B cell (primary cell): ENCODE data around the gene EHD3. TPM values are rescaled to one million over a fixed set of nuclear protein-coding genes. Genes with fewer than 3 reads are reported as not detected.

Experiments
- ATAC-seq: fragments of 200-7000 bp; cut with Tn5 transposase; one replicate; pipeline ENCODE4 v1.10.0; 2021; ENCODE audit warnings: low read depth, mild to moderate bottlenecking, moderate number of reproducible peaks, moderate library complexity
- CTCF ChIA-PET: fragments of 350-600 bp; sonication (Branson Sonifier 250); formaldehyde crosslinking; loops from one replicate; lab custom pipeline; 2021; ENCODE audit warnings: antibody characterized with exemption, inconsistent platforms; lab: Charles Lee
- POLR2A ChIA-PET: fragments of 350-600 bp; sonication (Branson Sonifier 250); formaldehyde crosslinking; loops from one replicate; lab custom pipeline; 2021; ENCODE audit warnings: antibody characterized with exemption; lab: Charles Lee
- DNase-seq: peaks from one replicate; pipeline ENCODE4 v3.0.0; 2013
- H2AFZ ChIP-seq: 2 replicates; pipeline ENCODE4 v1.6.1; 2012; ENCODE audit warnings: mild to moderate bottlenecking, low read depth, low read length; ENCODE audit not compliant: insufficient read depth, poor library complexity, severe bottlenecking
- H3K27ac ChIP-seq, 2 donors: 1 replicate in 1 of 2; 2 replicates in 1 of 2; pipeline ENCODE4 v1.5.1; 2012 to 2013; ENCODE audit warnings: low read length in 2 of 2, mild to moderate bottlenecking in 2 of 2, moderate library complexity in 1 of 2
- H3K27me3 ChIP-seq, 4 experiments: fragments of 200-600 bp in 1 of 4; sonication (generic) in 1 of 4; replicated peaks in 1 of 4; 1 replicate in 2 of 4; 2 replicates in 2 of 4; pipeline versions ENCODE4 v1.6.1 to v1.7.0; 2013 to 2016; ENCODE audit warnings: low read length in 3 of 4, mild to moderate bottlenecking in 2 of 4, mixed read lengths in 1 of 4, moderate library complexity in 1 of 4; ENCODE audit not compliant: insufficient read depth in 4 of 4, control insufficient read depth in 3 of 4; ENCODE audit errors: control extremely low read depth in 1 of 4
- H3K36me3 ChIP-seq, 2 experiments: replicated peaks in 1 of 2; 1 replicate in 1 of 2; 2 replicates in 1 of 2; pipeline versions ENCODE4 v1.6.1 to v1.7.1; 2013; ENCODE audit warnings: low read length in 1 of 2; ENCODE audit not compliant: insufficient read depth in 2 of 2, control insufficient read depth in 1 of 2; ENCODE audit errors: control extremely low read depth in 1 of 2, extremely low read depth in 1 of 2
- H3K4me1 ChIP-seq, 2 donors: fragments of 200-600 bp in 1 of 2; sonication (generic) in 1 of 2; 1 replicate in 1 of 2; 2 replicates in 1 of 2; pipeline versions ENCODE4 v1.5.1 to v1.6.1; 2013 to 2017; ENCODE audit warnings: low read length in 2 of 2; ENCODE audit not compliant: control insufficient read depth in 2 of 2, insufficient read depth in 2 of 2
- H3K4me2 ChIP-seq: replicated peaks from 2 replicates; pipeline ENCODE3; 2012; ENCODE audit warnings: mild to moderate bottlenecking, low read depth, low read length; ENCODE audit not compliant: poor library complexity, severe bottlenecking
- H3K4me3 ChIP-seq, 5 experiments: fragments of 200-600 bp in 1 of 5; sonication (generic) in 1 of 5; 1 replicate in 3 of 5; 2 replicates in 2 of 5; pipeline versions ENCODE4 v1.5.1 to v1.7.0; 2011 to 2016; ENCODE audit warnings: low read length in 4 of 5, mild to moderate bottlenecking in 4 of 5, low read depth in 2 of 5, control low read depth in 1 of 5, moderate library complexity in 1 of 5; ENCODE audit not compliant: insufficient read depth in 1 of 5; ENCODE audit errors: control extremely low read depth in 1 of 5, extremely low read depth in 1 of 5
- H3K79me2 ChIP-seq: fragments of 200-600 bp; sonication (generic); one replicate; pipeline ENCODE4 v1.6.0; 2016; ENCODE audit warnings: low read length; ENCODE audit not compliant: control insufficient read depth, insufficient read depth
- H3K9ac ChIP-seq: fragments of 200-600 bp; sonication (generic); 2 replicates; pipeline ENCODE4 v1.6.1; 2017; ENCODE audit warnings: mild to moderate bottlenecking, low read length, moderate library complexity
- H3K9me3 ChIP-seq, 3 donors: one replicate each; pipeline versions ENCODE4 v1.6.1 to v1.7.1; 2013; ENCODE audit warnings: low read length in 2 of 3; ENCODE audit not compliant: control insufficient read depth in 2 of 3, insufficient read depth in 1 of 3; ENCODE audit errors: control extremely low read depth in 1 of 3
- H4K20me1 ChIP-seq: 2 replicates; pipeline ENCODE4 v1.6.0; 2012; ENCODE audit warnings: mild to moderate bottlenecking, low read length; ENCODE audit not compliant: insufficient read depth, control insufficient read depth, poor library complexity, severe bottlenecking
- H3K27ac Mint-ChIP-seq: one replicate; pipeline ENCODE4 v1.8.0; 2021; ENCODE audit warnings: mixed read lengths
- H3K27me3 Mint-ChIP-seq: one replicate; pipeline ENCODE4 v1.8.0; 2021; ENCODE audit warnings: mixed read lengths
- H3K4me1 Mint-ChIP-seq: one replicate; pipeline ENCODE4 v1.8.0; 2021; ENCODE audit warnings: mixed read lengths
- H3K4me3 Mint-ChIP-seq: one replicate; pipeline ENCODE4 v1.8.0; 2021; ENCODE audit warnings: mixed read lengths
- H3K9me3 Mint-ChIP-seq: one replicate; pipeline ENCODE4 v1.8.0; 2022; ENCODE audit warnings: mixed read lengths; ENCODE audit not compliant: insufficient read depth
- CTCF ChIP-seq: fragments of 200-600 bp; IDR thresholded peaks from one replicate; pipeline ENCODE4 v1.8.0; 2022; ENCODE audit warnings: antibody characterized with exemption, mild to moderate bottlenecking
- EZH2 ChIP-seq: IDR thresholded peaks from 2 replicates; pipeline ENCODE4 v1.6.1; 2012; ENCODE audit warnings: borderline replicate concordance, low read depth, mild to moderate bottlenecking, moderate library complexity, low read length; ENCODE audit not compliant: insufficient read depth, poor library complexity, severe bottlenecking
- WGBS: methylation state at CpG from one replicate; pipeline ENCODE4 v1.1.5; 2013; ENCODE audit warnings: missing lambda C conversion rate; ENCODE audit not compliant: insufficient coverage; 5-methylcytosine and 5-hydroxymethylcytosine counted together
- intact Hi-C: fragments of 100-400 bp; cut with micrococcal nuclease; formaldehyde crosslinking; loops from one replicate; pipeline ENCODE4 v1.10.0; 2022
- polyA minus RNA-seq: library from RNA; depleted of rRNA, polyadenylated mRNA; stranded (reverse); fragments of >200 nt; gene quantifications from 2 replicates; pipeline ENCODE4 v1.2.3, GENCODE V29; 2012
- polyA plus RNA-seq: library from polyadenylated mRNA; depleted of rRNA; stranded (reverse); fragments of >200 nt; gene quantifications from 2 replicates; pipeline ENCODE4 v1.2.3, GENCODE V29; 2012
- total RNA-seq, 2 donors: library from RNA; stranded (reverse); fragments of 120-200 nt in 1 of 2; gene quantifications; 1 replicate in 1 of 2; 2 replicates in 1 of 2; pipeline versions ENCODE4 v1.2.3 to v1.2.4, GENCODE V29; 2013 to 2022

Gene EHD3
- 60.4 and 60.5 TPM in 2 replicates for total RNA-seq
- 20.3 TPM for total RNA-seq (2013)
- 7.9 and 19.0 TPM in 2 replicates for polyA plus RNA-seq
- polyA minus RNA-seq: 26.1 and 38.8 TPM in 2 replicates

GRCh38 chr2:31233741-31234682, at the start of gene EHD3:
Gene EHD3, plus strand, starts transcription at chr2:31234152. Its CDS starts 470 bp downstream, at chr2:31234622.
- Mint-ChIP-seq H3K4me1 (peaks cover 45% of the 10 kb centered on the region), H3K9me3 (no peaks in the 10 kb centered on the region), H3K4me3 (peak within 1 kb of the TSS; percentile 94), H3K27ac (peak within 1 kb of the TSS; percentile 80), H3K27me3 (no peaks in the 10 kb centered on the region)
- peaks cover 28 to 35% of the 10 kb centered on the region in 2 donors for H3K4me1 ChIP-seq
- peak within 1 kb of the TSS; percentile 62 to 69 for H3K27ac ChIP-seq
- peak; percentile 97 for ATAC-seq
- DNase-seq: peak; percentile 86
- ChIA-PET CTCF (interaction anchor here (0.8 to 4.9 kb wide), 18 partner anchors 11 to 522 kb away, joined by 3 to 33 read pairs (median 4); partner anchors contain the start of gene CAPN14), POLR2A (interaction anchor here (0.5 to 3.4 kb wide), 13 partner anchors 14 to 1120 kb away, joined by 3 to 26 read pairs (median 3); no protein-coding TSS in a partner anchor)
- H3K9me3 ChIP-seq: no peaks in the 10 kb centered on the region
- no peaks in the 10 kb centered on the region for H3K36me3 ChIP-seq
- H3K79me2 ChIP-seq: peaks cover 9% of the 10 kb centered on the region
- intact Hi-C loops: loop anchor here (1.0 to 5.0 kb wide), 5 partner anchors 15 to 1002 kb away; partner anchors contain the start of gene LBH
- 1% methylated on average over 74 of the region's 74 CpGs for WGBS
- H3K9ac ChIP-seq: peak within 1 kb of the TSS; percentile 78
- peak within 1 kb of the TSS; percentile 89 for H2AFZ ChIP-seq
- TF ChIP-seq EZH2: no peak
- TF ChIP-seq CTCF: no peak
- peak within 1 kb of the TSS; percentile 91 for H3K4me2 ChIP-seq
- H4K20me1 ChIP-seq: no peaks in the 10 kb centered on the region
- H3K4me3 ChIP-seq: peak within 1 kb of the TSS; percentile 46 to 79 (median 70)
- no peaks in the 10 kb centered on the region for H3K27me3 ChIP-seq
